Pancreas (tissue), 10 donors: Measurements from ENCODE around the gene CROCC2. TPM values are rescaled to one million over a fixed set of nuclear protein-coding genes. Genes with fewer than 3 reads are reported as not detected.

ENCODE experiments used
- ATAC-seq, 4 donors: fragments of 200-7000 bp; cut with Tn5 transposase; one replicate each; pipeline versions ENCODE4 v1.8.0 to v1.9.1; 2020; ENCODE audit warnings: mild to moderate bottlenecking in 4 of 4, moderate library complexity in 4 of 4
- DNase-seq, 6 donors: peaks; one replicate each; pipeline ENCODE4 v3.0.0-alpha.2; 2020
- FAIRE-seq: peaks from 2 replicates; lab custom pipeline; 2012; peaks lifted over from hg19 to GRCh38; lab: Jason Lieb, UNC
- H3K27ac ChIP-seq, 4 donors: fragments of 200-600 bp; sonication (generic); 1 replicate in 3 of 4; 2 replicates in 1 of 4; pipeline versions ENCODE4 v1.5.0 to v1.8.0; 2020
- H3K27me3 ChIP-seq, 4 donors: fragments of 200-600 bp; one replicate each; pipeline ENCODE4 v1.8.0; 2021
- H3K36me3 ChIP-seq, 3 donors: fragments of 200-600 bp; sonication (generic) in 1 of 3; one replicate each; pipeline versions ENCODE4 v1.5.0 to v1.8.0; 2020 to 2021
- H3K4me1 ChIP-seq, 3 donors: fragments of 200-600 bp; one replicate each; pipeline ENCODE4 v1.8.0; 2021
- H3K4me3 ChIP-seq, 4 donors: fragments of 200-600 bp; sonication (generic) in 2 of 4; one replicate each; pipeline versions ENCODE4 v1.5.0 to v1.8.0; 2020 to 2021
- H3K9me3 ChIP-seq, 4 donors: fragments of 200-600 bp; one replicate each; pipeline ENCODE4 v1.8.0; 2021
- CTCF ChIP-seq, 4 donors: fragments of 200-600 bp; sonication (generic) in 3 of 4; IDR thresholded peaks; one replicate each; pipeline versions ENCODE4 v1.5.0 to v1.8.0; 2021; ENCODE audit warnings: antibody characterized with exemption in 4 of 4
- WGBS, 2 donors: extraction: QIAGEN DNeasy Blood & Tissue Kit; methylation state at CpG; one replicate each; pipeline ENCODE4 v1.1.7; 2013; 5-methylcytosine and 5-hydroxymethylcytosine counted together
- intact Hi-C, 3 donors: fragments of 100-400 bp; cut with DNase I; formaldehyde crosslinking; loops; one replicate each; pipeline versions ENCODE4 v1.11.1 to v1.14.2; 2022
- polyA plus RNA-seq, 2 donors: library from polyadenylated mRNA; stranded (reverse); fragments of 200-250 nt; gene quantifications; one replicate each; pipeline ENCODE4 v1.2.3, GENCODE V29; 2013
- total RNA-seq, 6 donors: library from RNA; stranded (reverse); fragmentation: NEBNext Ultra II Directional in 4 of 6; extraction: Animal tissue kit (Norgen Biotek cat#: 25700) in 4 of 6; gene quantifications; one replicate each; pipeline versions ENCODE4 v1.2.1 to v1.2.4, GENCODE V29; 2021 to 2023
- donor health status: healthy with polysubstance abuse.
- donor health status: DM: no; HTN: no; CAD: no; lungs with moderate emphysema.
- donor health status: DM: no; HTN: no; CAD: no.
- donor health status: control.
- donor health status: control.
- donor health status: Bipolar disorder and iron deficiency.
- donor health status: DM: yes; HTN: yes; CAD: no.
- donor health status: DM: no; HTN: no; CAD: no.
- donor health status: DM: no; HTN: no; CAD: no.
- donor health status: DM: yes; HTN: yes; CAD: no.

The CROCC2 gene
- total and polyA plus RNA-seq, 8 donors = 0.04 to 0.05 (median 0.04) TPM; not detected in 5

- DNase-seq = no peak
- no peak for TF ChIP-seq CTCF (IDR thresholded peaks at IDR 0.05)
- no peaks in the 10 kb centered on the region for H3K27me3 ChIP-seq
- WGBS, 2 donors = 66 to 82% methylated on average over 7 of the region's 7 CpGs
- H3K4me3 ChIP-seq = no peak overlapping the region
- intact Hi-C loops = no loop called here
- no peaks in the 10 kb centered on the region for H3K9me3 ChIP-seq
- no peaks in the 10 kb centered on the region for H3K36me3 ChIP-seq
- FAIRE-seq = no peak
- H3K27ac ChIP-seq = no peak overlapping the region
- no peak for ATAC-seq
- peaks cover 0 to 3% (median 0%) of the 10 kb centered on the region in 3 donors for H3K4me1 ChIP-seq
Observed at GRCh38 chr2:240876035-240876474, 30.1 kb upstream of the CROCC2 start.

- TF ChIP-seq CTCF (IDR thresholded peaks at IDR 0.05) = no peak
- intact Hi-C loops = no loop called here
- H3K9me3 ChIP-seq = no peaks in the 10 kb centered on the region
- H3K4me1 ChIP-seq = peaks cover 0 to 3% (median 0%) of the 10 kb centered on the region in 3 donors
- H3K27me3 ChIP-seq = no peaks in the 10 kb centered on the region
- DNase-seq (peak in 4 of 6 donors; percentile 46 to 71 (median 60)), ATAC-seq (peak; percentile 59 to 73 (median 71)), FAIRE-seq (no peak)
- WGBS, 2 donors = 70 to 72% methylated on average over 16 to 18 of the region's 18 CpGs
- H3K4me3 ChIP-seq = no peak overlapping the region
- H3K27ac ChIP-seq = no peak overlapping the region
- no peaks in the 10 kb centered on the region for H3K36me3 ChIP-seq
Observed at GRCh38 chr2:240876475-240877251, 29.5 kb upstream of the CROCC2 start.

- no peak for FAIRE-seq
- no peaks in the 10 kb centered on the region for H3K27me3 ChIP-seq
- no peak overlapping the region for H3K4me3 ChIP-seq
- H3K27ac ChIP-seq = no peak overlapping the region
- TF ChIP-seq CTCF (IDR thresholded peaks at IDR 0.05) = no peak
- peaks cover 0 to 3% (median 0%) of the 10 kb centered on the region in 3 donors for H3K4me1 ChIP-seq
- DNase-seq = peak in 2 of 6 donors; percentile 43 to 59
- intact Hi-C loops = no loop called here
- no peaks in the 10 kb centered on the region for H3K36me3 ChIP-seq
- no peak for ATAC-seq
- no peaks in the 10 kb centered on the region for H3K9me3 ChIP-seq
- 93 to 94% methylated on average over 40 of the region's 40 CpGs for WGBS, 2 donors
Observed at GRCh38 chr2:240877460-240878340, 28.4 kb upstream of the CROCC2 start.

- TF ChIP-seq CTCF (IDR thresholded peaks at IDR 0.05) = no peak
- Histone ChIP-seq H3K9me3 (no peaks in the 10 kb centered on the region), H3K36me3 (no peaks in the 10 kb centered on the region), H3K27me3 (no peaks in the 10 kb centered on the region), H3K27ac (no peak overlapping the region), H3K4me1 (peaks cover 0 to 3% (median 0%) of the 10 kb centered on the region in 3 donors), H3K4me3 (no peak overlapping the region)
- FAIRE-seq = no peak
- intact Hi-C loops = no loop called here
- no peak for ATAC-seq
- peak in 2 of 6 donors; percentile 52 to 53 for DNase-seq
- 88 to 90% methylated on average over 16 to 18 of the region's 18 CpGs for WGBS, 2 donors
Observed at GRCh38 chr2:240878341-240878936, 27.7 kb upstream of the CROCC2 start.
